RWPE1 (cell line): Measurements from ENCODE around the gene CD44.
A peak's percentile ranks its signal among the peaks of the same experiment; 100 is the strongest.

Experiments
- CTCF ChIA-PET: fragments of 350-600 bp; sonication (Branson Sonifier 250); formaldehyde crosslinking; extraction: SDS; loops from one replicate; lab custom pipeline; 2021; lab: Yijun Ruan, JAX
- POLR2A ChIA-PET: fragments of 400-600 bp; formaldehyde crosslinking; extraction: SDS; loops from one replicate; lab custom pipeline; 2020; ENCODE audit warnings: antibody characterized with exemption; ENCODE audit not compliant: low non-redundant PET; lab: Yijun Ruan, JAX
- DNase-seq: peaks from one replicate; pipeline ENCODE4 v3.0.0; 2012; ENCODE audit warnings: low spot score
- H3K27ac ChIP-seq: fragments of 450-650 bp; 2 replicates; pipeline ENCODE4 v1.5.1; 2017
- CTCF ChIP-seq: fragments of 450-650 bp; conservative IDR thresholded peaks from 2 replicates; pipeline ENCODE4 v1.5.1; 2017; ENCODE audit warnings: low read depth, mild to moderate bottlenecking

CD44 gene

GRCh38 chr11:35111161-35112055, 27.6 kb upstream of the CD44 start:
- H3K27ac ChIP-seq, result peak overlapping the region; percentile 94
- ChIA-PET CTCF (interaction anchor here (0.6 kb wide), 1 partner anchor 112 kb away, joined by 3 read pairs; no protein-coding TSS in a partner anchor), POLR2A (no interaction called here)
- TF ChIP-seq CTCF, result no peak
- peak; percentile 76 for DNase-seq

GRCh38 chr11:35112056-35112845, 26.7 kb upstream of the CD44 start:
- POLR2A ChIA-PET, result no interaction called here
- CTCF ChIA-PET, result no interaction called here
- H3K27ac ChIP-seq, result peak overlapping the region; percentile 94
- TF ChIP-seq CTCF, result no peak
- DNase-seq, result peak; percentile 19

GRCh38 chr11:35112846-35113105, 26.2 kb upstream of the CD44 start:
- POLR2A ChIA-PET, result no interaction called here
- DNase-seq, result no peak
- peak overlapping the region; percentile 94 for H3K27ac ChIP-seq
- no peak for TF ChIP-seq CTCF
- CTCF ChIA-PET, result no interaction called here

- ChIA-PET POLR2A (interaction anchor here (0.7 to 0.9 kb wide), 2 partner anchors 108 to 117 kb away, joined by 3 read pairs; no protein-coding TSS in a partner anchor), CTCF (interaction anchor here (1.0 kb wide), 1 partner anchor 117 kb away, joined by 3 read pairs; no protein-coding TSS in a partner anchor)
- H3K27ac ChIP-seq, result peak overlapping the region; percentile 85
- DNase-seq, result peak; percentile 10
- TF ChIP-seq CTCF, result no peak
These were observed 23.9 kb upstream of the CD44 start for GRCh38 chr11:35114906-35115687.

- no peak for TF ChIP-seq CTCF
These were observed 23.3 kb upstream of the CD44 start for GRCh38 chr11:35115688-35116030.

GRCh38 chr11:35116245-35116644, 22.7 kb upstream of the CD44 start:
- H3K27ac ChIP-seq, result peak overlapping the region; percentile 85
- POLR2A ChIA-PET, result interaction anchor here (0.9 kb wide), 1 partner anchor 119 kb away, joined by 3 read pairs; no protein-coding TSS in a partner anchor
- no peak for TF ChIP-seq CTCF
- CTCF ChIA-PET, result interaction anchor here (0.6 kb wide), 2 partner anchors 129 to 840 kb away, joined by 3 read pairs; no protein-coding TSS in a partner anchor
- DNase-seq, result peak; percentile 70

More at GRCh38 chr11:35115688-35116030, 23.3 kb upstream of the CD44 start:
- ChIA-PET CTCF (no interaction called here), POLR2A (interaction anchor here (0.9 kb wide), 1 partner anchor 118 kb away, joined by 3 read pairs; no protein-coding TSS in a partner anchor)
- peak; percentile 85 for DNase-seq
- peak overlapping the region; percentile 85 for H3K27ac ChIP-seq
